GM04504 (cell line): ENCODE measurements around the gene NOL3.

ENCODE experiments used
- DNase-seq: peaks from one replicate; pipeline ENCODE4 v3.0.0-alpha.2; 2012; ENCODE audit warnings: low read depth

The NOL3 gene

DNA sequence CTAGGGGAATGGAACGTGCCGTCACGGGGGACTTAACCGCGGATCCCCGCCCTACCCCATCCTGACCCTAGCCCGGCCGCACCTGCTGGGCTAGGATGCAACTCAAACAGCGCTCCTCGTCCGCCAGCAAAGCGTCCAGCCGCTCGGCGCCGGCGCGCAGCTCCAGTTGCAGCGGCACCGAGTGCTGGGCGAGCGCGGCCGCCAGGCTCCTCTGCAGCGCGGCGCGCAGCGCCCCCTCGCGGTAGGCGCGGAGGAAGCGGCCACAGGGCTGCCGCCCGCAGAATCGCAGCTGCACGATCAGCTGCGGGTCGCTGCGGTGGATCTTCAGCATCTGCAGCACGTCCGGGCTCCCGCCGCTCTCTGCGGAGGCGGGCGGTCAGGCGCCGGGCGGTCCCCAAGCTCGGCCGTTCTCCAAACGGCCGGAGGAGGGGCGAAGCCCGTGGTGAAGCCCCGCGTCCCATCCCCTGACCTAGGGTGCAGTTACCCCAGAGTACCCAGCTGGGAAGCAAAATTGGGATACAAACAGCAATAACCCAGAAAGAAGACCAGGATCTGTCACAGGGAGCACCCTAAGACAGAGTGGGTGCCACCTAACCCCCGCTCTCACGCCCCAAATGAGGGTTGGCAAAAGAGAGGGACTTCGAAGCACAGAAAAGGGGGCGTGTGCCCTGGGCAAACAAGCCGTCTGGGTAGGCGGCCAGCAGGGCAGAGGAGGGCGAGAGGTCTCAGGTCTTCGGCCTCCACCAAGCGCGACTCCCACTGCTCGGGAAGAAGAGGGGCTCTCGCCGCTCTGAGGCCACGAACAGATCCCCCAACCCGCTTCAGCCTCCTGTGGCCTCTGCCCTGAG lies 14.8 kb upstream of the NOL3 start:
- peak; percentile 40 for DNase-seq

DNA sequence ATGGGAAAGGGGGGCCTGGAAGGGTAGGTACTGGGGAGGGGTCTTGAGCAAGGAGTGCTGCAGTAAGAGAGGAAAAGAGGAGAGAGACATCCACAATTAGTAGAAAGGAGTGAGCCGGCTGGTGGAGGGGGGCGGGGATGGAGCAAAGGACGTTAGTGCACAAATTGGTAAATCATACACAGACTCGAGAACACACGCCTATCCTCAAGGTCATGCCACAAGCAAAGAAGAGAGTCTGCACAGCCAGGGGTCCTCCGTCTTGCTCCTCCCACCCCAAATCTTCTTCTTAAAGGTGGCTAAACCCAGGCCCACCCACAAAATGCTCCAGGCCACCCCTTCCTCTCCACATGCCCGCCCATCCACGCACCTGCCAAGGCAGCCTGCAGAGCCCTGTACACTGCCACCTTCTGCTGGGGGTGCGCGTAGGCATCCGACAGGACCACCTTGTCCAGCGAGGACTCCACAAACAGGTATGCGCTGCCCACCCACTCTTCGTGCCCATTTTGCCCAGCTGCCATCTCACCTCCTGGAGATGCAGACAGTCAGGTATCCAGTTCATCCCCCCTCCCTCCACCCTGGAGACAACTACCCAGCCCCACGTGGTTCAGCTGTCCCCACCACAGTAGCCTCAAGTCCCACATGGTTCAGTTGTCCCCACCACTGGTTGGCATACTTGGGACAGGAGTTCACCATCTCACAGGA lies 14.0 kb upstream of the NOL3 start:
- DNase-seq: no peak

DNA sequence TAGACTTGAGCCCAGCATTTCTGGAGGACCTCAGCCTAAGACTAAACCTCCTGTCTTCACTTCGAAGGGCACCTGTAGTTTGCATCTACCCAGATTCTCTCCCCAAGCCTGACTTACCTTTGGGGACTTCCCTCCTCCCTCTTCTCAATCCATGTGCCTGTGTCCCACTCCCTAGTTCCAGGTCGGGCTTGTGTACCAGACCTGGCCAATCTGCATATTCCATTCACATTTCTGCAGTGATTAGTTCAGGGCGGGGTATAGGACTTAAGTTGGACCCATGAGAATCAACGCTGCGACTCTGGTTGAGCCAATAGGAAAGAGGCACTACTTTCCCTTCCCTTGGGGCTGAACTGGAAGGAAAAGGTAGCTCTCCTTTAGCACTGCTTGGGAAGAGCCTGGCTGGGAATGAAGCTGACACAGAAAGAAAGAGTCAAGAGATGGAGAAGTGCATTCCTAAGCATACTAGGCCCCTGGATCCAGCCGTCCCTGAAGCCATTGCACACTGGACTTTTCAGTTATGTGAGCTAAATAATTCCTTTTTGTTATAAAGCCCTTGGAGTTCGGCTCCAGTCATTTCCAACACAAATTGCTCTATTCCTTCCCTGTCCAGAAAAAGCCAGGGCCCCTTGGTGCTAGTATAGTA lies 13.1 kb upstream of the NOL3 start:
- DNase-seq: no peak

DNA sequence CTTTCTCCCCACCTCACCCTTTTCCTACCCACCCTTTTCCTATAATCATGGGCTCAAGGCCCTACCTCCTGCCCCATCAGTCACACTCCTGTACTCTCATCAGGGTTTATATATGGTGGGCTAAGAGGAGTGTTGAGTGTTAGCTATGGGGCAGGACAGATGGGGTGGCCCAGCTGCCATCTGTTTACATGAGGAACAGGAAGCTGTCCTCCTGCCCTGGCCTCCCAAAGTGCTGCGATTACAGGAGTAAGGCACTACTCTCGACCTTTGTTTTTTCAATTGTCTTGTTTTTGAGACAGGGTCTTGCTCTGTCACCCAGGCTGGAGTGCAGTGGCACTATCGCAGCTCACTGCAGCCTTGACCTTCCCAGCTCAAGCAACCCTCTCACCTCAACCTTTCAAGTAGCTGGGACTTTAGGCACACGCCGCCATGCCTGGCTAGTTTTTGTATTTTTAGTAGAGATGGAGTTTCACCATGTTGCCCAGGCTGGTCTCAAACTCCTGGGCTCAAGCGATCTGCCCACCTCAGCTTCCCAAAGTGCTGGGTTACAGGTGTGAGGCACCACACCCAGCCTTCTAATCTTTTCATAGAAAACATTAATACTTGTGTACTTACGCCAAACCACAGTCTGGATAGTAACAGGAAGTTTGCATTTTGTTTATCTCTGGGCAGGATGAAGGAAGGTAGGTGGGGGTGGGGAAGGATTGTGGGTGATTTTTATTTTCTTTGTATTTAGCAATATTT lies 12.3 kb upstream of the NOL3 start:
- DNase-seq: no peak

DNA sequence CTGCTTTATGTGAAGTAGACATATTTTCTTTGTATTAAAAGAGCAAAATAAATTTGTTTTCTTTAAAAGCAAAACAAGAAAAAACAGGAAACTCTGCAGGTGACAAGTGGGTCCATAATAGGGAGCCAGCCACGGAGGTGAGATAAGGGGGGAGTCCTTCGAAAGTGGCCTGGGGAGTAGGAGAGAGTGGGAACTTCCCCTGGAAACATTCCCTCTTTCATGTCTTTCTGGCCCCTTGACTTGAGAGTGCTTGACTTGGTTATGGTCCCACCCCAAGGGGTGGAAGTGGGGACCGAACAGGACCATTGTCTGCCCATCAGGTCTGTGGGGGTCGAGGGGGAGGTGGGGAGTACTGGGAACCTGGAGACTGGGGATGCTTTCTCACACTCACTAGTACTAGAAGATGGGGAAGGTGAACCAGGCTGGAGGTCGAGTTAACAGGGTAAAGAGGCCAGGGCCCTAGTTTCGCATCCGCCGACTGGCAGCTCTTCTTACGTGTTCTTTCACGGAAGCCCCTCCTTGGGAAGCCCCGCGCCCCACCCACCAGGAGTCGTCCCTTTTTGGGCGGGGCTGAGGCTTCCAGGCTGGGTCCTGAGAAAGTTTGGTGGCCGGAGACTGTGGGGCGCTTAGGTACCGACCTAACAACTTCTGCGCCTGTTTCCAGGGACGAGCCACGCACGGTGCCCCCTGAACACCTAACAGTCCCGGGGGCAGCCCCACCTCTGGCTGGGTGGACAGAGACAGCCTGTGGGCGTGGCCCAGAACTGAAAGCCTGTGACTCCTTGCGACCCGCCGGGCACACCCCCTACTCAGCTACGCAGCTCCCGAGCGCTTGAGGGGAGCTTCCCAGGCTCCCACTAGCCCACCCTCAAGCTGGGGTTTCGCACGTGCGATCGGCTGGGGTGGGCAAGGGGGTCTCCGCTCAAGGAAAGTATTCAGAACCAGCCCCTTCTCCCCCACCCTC lies 11.4 kb upstream of the NOL3 start:
- DNase-seq: no peak

DNA sequence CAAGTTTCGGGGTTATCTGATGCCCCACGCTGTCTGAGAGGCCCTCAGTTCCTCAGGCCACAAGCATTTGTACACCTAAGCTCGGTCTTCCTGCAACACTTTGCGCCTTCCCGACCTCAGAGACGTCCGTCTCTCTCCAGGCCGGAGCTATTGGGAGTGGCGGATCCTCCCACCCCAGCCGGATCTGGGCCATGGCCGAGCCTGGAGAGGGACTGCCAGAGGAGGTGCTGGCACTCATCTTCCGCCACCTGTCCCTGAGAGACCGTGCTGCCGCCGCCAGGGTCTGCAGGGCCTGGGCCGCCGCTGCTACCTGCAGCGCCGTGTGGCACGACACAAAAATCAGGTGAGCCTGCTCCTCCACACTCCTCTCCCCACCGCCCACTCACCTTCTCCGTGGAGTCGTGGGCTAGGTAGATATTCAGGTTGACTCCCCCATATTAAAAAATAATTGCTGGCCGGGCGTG lies 8.7 kb upstream of the NOL3 start:
- no peak for DNase-seq

DNA sequence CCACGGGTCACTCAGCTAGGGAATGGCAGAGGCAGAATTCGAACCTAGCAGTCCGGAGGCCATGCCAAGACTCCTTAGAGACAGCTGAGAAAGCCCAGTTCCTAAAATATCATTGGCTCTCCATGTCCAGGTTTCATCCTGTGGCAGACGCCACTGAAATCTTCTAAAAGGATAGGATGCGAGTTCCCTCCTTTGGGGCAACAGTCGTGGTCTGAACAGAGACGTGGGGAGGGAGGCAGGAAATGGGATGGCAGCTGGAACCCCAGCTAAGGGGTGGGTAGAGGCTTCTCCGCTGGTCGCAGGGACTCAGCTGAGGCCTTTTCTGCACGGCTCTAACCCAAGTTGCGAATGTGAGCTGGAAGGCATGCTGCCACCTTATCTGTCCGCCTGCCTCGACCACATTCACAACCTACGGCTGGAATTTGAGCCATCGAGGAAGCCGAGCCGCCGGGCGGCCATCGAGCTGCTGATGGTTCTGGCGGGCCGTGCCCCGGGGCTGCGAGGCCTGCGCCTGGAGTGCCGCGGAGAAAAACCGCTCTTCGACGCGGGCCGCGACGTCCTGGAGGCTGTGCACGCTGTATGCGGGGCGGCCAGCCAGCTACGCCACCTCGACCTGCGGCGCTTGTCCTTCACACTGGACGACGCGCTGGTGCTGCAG lies 7.7 kb upstream of the NOL3 start:
- no peak for DNase-seq

DNA sequence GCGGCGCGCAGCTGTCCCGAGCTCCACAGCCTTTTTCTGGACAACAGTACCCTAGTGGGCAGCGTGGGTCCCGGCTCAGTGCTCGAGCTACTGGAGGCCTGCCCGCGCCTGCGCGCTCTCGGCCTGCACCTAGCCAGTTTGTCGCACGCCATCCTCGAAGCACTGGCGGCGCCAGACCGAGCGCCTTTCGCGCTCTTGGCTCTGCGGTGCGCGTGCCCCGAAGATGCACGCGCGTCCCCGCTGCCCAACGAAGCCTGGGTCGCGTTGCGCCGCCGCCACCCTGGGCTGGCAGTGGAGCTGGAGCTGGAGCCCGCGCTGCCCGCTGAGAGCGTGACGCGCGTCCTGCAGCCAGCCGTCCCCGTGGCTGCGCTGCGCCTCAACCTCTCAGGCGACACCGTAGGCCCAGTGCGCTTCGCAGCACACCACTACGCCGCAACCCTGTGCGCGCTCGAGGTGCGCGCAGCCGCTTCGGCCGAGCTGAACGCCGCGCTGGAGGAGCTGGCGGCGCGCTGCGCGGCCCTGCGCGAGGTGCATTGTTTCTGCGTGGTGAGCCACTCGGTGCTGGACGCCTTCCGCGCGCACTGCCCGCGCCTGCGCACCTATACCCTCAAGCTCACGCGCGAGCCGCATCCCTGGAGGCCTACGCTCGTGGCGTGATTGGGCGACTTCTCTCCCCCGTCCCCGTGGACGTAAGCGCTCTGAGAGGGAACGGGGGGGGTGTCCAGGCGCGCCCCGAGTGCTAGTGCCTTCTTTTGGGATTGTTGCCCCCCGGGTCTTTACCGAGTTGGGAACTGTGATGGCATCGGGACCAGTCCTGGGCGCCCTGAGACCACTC lies 7.0 kb upstream of the NOL3 start:
- DNase-seq: no peak

DNA sequence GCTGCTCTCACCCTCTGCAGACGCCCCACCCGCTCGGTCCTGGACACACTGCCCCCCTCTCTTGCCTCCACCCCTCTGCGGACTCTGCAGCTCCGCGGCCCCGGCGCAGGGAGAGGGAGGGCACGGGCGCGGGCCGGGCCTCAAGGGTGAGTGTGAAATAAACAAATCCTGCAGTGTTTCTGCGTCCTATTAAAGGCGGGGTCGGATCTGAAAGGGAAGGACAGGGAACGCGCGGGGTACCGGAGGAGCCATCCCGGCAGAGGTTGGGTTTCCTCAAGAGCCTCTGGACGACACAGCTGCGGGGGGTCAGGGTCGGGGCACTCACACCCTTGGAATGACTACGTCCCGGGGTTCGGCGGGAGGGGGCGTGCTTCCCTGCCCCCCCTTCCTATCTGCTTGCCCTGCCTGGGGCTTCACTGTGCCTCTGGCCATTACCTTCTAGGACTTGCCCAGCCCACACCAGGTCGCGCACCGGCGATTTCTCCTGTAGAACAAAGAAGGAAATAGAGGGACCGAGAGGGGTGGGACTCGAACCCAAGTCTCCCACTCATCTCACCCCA lies 6.3 kb upstream of the NOL3 start:
- no peak for DNase-seq

DNA sequence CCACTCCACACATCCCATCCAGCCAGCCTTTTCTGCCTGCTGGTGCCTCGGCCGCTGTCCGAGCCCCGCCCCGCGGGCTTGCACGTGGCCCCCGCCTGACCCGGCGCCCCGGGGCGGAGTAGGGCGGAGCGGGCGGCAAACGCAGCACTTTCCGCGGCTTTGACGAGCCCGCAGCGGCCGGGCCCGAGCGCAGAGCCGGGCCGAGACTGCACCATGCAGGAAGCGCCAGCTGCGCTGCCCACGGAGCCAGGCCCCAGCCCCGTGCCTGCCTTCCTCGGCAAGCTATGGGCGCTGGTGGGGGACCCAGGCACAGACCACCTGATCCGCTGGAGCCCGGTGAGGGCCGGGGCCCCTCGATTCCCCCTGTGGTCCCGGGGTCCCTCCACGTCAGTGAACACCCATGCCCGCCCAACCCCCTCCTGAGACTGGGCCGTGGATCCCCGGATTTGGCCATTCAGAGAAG lies 5.7 kb upstream of the NOL3 start, which contains the start of gene HSF4:
Gene HSF4, plus strand, starts transcription at position 147 of the 463 bp plus-strand sequence. Its CDS starts 67 bp downstream, at position 214.
- DNase-seq: no peak

DNA sequence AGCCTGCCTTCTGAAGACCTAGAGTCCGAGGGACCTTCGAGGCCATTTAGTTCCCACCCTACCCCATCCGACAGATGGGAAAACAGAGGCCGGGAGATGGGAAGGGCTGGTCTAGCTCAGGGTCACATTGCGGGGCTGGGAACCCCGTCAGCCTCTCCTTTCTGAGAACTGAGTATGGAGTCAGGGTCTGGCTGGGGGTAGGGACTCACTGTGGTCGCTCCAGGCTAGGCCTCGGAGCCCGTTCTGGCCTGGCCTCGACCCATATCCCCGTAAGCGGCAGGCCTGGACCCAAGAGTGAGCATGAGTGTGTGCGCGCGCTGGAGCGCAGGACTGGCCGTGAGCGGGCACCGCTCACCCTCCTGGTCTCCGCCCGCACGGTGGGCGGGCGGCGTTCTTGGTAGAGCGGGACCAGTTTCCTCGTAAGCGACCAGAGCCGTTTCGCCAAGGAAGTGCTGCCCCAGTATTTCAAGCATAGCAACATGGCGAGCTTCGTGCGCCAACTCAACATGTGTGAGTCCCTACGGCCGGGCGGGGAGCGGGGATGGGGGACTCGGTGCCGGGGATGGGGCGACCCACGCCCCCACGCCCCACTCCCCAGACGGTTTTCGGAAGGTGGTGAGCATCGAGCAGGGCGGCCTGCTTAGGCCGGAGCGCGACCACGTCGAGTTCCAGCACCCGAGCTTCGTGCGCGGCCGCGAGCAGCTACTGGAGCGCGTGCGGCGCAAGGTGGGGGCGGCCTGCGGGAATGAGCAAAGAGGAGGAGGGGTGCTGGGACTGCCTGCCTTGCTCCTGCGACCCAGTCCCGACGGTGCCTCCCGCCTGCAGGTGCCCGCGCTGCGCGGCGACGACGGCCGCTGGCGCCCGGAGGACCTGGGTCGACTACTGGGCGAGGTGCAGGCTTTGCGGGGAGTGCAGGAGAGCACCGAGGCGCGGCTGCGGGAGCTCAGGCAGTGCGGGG lies 4.9 kb upstream of the NOL3 start:
- no peak for DNase-seq

DNA sequence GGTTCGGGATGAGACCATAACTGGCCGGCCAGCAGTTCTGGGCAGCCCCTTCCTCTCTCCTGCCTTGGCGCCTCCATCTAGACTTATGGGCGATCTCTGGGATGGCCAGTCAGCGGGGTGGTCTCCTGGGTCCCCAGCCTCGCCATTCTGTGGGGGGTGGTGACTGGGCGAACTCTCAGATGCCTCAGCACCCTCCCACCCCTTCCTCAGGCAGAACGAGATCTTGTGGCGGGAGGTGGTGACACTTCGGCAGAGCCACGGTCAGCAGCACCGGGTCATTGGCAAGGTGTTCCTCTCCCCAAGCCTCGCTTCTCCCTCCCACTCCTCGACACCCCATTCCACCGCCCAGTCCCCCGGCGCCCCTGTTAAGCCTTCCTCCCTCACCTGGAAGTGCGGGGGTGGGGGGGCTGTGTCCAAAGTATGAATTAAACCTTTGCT lies 4.2 kb upstream of the NOL3 start:
- DNase-seq: no peak

DNA sequence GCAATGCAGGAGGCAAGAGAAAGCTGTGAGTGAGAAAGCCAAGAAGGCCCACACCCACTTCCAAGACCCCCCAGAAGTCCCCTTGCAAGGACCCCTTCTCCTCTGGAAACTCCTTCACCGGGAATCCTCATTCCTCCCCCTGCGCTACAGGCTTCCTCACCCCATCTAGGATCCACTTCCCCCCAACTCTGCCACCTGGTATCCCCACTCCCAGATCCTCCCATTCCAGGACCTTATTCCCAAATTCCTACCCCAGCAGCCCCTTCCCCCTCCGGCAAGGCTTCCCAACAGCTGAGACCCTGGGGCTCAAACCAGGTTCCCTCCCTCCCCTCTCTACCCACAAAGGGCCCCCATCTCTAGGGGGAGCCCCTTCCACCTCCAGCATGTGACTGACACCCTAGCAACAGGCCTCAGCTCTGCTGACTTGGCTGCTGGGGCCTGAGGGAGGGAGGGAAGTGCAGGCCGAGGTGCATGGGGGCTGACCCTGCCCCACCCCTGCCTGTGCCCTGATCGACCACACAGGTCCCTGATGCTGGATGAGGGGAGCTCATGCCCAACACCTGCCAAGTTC lies 3.7 kb upstream of the NOL3 start:
- DNase-seq: no peak

DNA sequence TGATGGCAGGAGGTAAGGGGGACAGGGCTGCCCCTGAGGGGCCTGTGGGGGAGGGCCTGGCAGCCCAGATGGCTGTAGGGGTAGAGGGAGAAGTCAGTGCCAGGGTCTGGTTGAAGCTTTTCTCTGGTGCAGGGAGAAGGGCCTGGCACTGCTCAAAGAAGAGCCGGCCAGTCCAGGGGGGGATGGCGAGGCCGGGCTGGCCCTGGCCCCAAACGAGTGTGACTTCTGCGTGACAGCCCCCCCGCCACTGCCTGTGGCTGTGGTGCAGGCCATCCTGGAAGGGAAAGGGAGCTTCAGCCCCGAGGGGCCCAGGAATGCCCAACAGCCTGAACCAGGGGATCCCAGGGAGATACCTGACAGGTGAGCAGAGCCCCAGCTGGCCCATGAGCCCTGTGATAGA lies 2.8 kb upstream of the NOL3 start:
- no peak for DNase-seq

DNA sequence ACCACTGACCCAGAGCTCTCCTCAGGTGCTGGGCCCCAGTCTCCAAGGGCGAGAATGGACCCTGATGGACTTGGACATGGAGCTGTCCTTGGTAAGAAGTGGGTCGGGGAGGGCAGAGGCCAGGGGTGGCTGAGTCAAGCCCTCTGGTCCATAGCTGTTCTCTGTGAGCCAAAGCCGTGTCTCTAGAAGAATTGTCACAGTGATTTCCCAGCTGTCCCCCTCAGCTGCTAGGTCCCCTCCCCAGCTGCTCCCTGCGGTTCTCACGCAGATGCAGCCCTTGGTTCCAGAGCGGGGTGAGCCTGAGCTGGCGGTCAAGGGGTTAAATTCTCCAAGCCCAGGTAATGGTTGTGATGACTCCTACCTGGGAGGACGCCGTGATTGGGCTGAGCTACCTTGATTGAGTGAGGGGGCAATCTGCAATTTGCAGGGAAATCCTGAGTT lies 1.3 kb upstream of the NOL3 start:
- no peak for DNase-seq

DNA sequence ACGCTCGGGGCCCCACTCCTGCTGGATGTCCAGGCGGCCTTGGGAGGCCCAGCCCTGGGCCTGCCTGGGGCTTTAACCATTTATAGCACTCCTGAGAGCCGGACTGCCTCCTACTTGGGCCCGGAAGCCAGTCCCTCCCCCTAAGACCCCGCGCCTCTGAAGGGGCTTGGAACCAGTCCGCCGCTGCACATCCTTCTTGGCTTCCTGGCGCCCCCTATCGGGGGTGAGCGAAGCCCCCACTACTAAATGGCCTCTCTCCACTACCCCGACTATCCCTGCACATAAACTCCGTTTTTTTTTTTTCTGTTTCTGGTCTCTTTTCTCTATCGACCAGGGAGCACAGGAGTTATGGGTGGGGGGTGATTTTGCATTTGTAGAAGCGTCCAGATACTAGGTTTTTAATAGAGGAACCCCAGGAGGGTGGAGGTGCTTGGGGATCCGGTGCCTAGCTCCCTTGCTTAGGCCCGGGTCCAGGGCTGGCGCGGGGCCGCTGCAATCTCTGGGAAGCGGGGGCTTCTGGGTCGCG lies 633 bp upstream of the NOL3 start:
- DNase-seq: no peak
